ENCODE data around the gene ABHD6. TPM values are rescaled to one million over a fixed set of nuclear protein-coding genes. Genes with fewer than 3 reads are reported as not detected.

ABHD6 gene, protein sequence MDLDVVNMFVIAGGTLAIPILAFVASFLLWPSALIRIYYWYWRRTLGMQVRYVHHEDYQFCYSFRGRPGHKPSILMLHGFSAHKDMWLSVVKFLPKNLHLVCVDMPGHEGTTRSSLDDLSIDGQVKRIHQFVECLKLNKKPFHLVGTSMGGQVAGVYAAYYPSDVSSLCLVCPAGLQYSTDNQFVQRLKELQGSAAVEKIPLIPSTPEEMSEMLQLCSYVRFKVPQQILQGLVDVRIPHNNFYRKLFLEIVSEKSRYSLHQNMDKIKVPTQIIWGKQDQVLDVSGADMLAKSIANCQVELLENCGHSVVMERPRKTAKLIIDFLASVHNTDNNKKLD
- polyA plus RNA-seq (2013): 4.4 TPM

DNA sequence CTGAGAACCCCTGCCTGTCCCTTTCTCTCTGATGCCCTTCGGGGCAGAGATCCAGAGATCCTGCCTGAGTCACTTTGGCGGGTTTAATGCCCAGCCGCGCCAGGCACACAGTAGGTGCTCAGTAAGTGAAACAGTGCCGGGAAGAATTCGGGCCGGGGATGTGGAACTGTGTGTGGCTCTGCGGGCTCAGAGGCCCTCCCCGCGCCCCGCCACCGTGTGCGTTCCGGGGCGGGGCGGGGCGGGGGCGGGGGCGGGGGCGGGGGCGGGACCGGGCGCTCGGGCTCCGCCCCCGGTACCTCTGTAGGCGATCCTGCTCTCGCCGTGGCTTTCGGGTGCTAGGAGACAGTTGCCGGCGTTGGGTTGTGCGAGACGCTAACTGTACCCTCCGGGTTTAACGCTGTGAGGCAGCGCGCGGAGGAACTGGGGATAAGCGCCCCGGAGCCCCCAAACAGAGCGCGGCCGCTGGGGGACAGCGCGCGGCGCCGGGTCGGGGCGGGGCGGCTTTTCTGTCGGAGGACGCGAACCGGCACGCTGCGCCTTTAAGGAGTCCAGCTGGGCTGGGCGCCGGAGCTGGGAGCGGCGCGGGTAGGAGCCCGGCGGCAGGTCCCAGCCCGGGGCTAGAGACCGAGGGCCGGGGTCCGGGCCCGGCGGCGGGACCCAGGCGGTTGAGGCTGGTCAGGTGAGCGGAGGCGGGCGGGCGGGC is at the start of gene ABHD6:
ABHD6 (plus strand) TSS at position 555 of the 703 bp plus-strand sequence. CDS start 18,795 bp downstream, outside the sequence.
- no peaks in the 10 kb centered on the region for H3K9me3 ChIP-seq (ENCODE audit: control extremely low read depth in 1 of 5, control insufficient read depth in 4 of 5, insufficient read depth in 2 of 5, low read depth in 1 of 5, low read length in 4 of 5)
- H3K4me3 ChIP-seq (ENCODE audit: control insufficient read depth in 1 of 7, extremely low read depth in 1 of 7, insufficient read depth in 4 of 7, low read depth in 2 of 7, low read length in 6 of 7): peak within 1 kb of the TSS; percentile 73 to 90 (median 84)
- peaks cover 0 to 24% (median 19%) of the 10 kb centered on the region in 4 experiments for H3K4me1 ChIP-seq (ENCODE audit: control extremely low read depth in 1 of 4, control insufficient read depth in 4 of 4, insufficient read depth in 4 of 4, low read length in 3 of 4)
- H3K27me3 ChIP-seq (replicated peaks in 2 of 5; ENCODE audit: control insufficient read depth in 4 of 5, insufficient read depth in 5 of 5, low read length in 4 of 5): peaks cover 0 to 3% (median 0%) of the 10 kb centered on the region in 5 experiments
- H3K27ac ChIP-seq (ENCODE audit: insufficient read depth in 1 of 2, low read depth in 1 of 2, low read length in 2 of 2, poor library complexity in 1 of 2, severe bottlenecking in 2 of 2): peak within 1 kb of the TSS in 1 of 2 experiments; percentile 69
- POLR2A ChIA-PET: no interaction called here
- 0% methylated on average over 36 of the region's 77 CpGs for WGBS (ENCODE audit: insufficient coverage)
- H3K36me3 ChIP-seq (ENCODE audit: control insufficient read depth in 4 of 4, insufficient read depth in 4 of 4, low read length in 3 of 4): no peaks in the 10 kb centered on the region
- CTCF ChIA-PET: interaction anchor here (0.6 to 2.1 kb wide), 4 partner anchors 26 to 148 kb away, joined by 3 to 7 read pairs (median 3); no protein-coding TSS in a partner anchor
- DNase-seq: peak; percentile 75 to 87 (median 82)

DNA sequence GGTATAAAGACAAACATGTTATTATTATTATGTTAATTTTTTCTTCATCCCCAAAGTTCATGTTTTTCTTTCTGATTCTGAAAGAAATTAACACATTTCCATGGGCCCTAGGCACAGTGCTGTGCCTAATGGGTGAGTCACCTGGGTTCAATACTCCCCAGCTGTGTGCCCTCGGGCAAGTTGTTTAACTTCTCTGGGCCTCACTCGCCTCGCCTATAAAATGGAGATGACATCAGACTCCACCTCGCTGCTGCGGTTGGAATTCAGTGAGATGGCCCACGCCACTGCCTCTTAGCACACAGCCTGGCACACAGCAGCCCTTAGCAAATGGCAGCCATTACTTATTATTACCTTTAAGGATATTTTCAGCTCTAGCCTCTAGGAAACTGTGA is 49.4 kb upstream of the ABHD6 start:
- ChIA-PET POLR2A (interaction anchor here (0.9 kb wide), 1 partner anchor 29 kb away, joined by 6 read pairs; no protein-coding TSS in a partner anchor), CTCF (interaction anchor here (0.6 to 6.9 kb wide), 22 partner anchors 8 to 227 kb away, joined by 3 to 70 read pairs (median 4); partner anchors contain the start of genes HTD2 and RPP14)
- Histone ChIP-seq H3K4me3 (ENCODE audit: control insufficient read depth in 1 of 7, extremely low read depth in 1 of 7, insufficient read depth in 4 of 7, low read depth in 2 of 7, low read length in 6 of 7) (no peak overlapping the region), H3K27me3 (replicated peaks in 2 of 5; ENCODE audit: control insufficient read depth in 4 of 5, insufficient read depth in 5 of 5, low read length in 4 of 5) (no peaks in the 10 kb centered on the region), H3K4me1 (ENCODE audit: control extremely low read depth in 1 of 4, control insufficient read depth in 4 of 4, insufficient read depth in 4 of 4, low read length in 3 of 4) (peaks cover 0 to 4% (median 0%) of the 10 kb centered on the region in 4 experiments), H3K36me3 (ENCODE audit: control insufficient read depth in 4 of 4, insufficient read depth in 4 of 4, low read length in 3 of 4) (no peaks in the 10 kb centered on the region), H3K9me3 (ENCODE audit: control extremely low read depth in 1 of 5, control insufficient read depth in 4 of 5, insufficient read depth in 2 of 5, low read depth in 1 of 5, low read length in 4 of 5) (no peaks in the 10 kb centered on the region), H3K27ac (ENCODE audit: insufficient read depth in 1 of 2, low read depth in 1 of 2, low read length in 2 of 2, poor library complexity in 1 of 2, severe bottlenecking in 2 of 2) (no peak overlapping the region)
- DNase-seq: no peak
- WGBS (ENCODE audit: insufficient coverage): 92% methylated on average over 6 of the region's 6 CpGs

GRCh38 chr3:58188921-58189451 is 48.6 kb upstream of the ABHD6 start:
- no peak overlapping the region for H3K27ac ChIP-seq (ENCODE audit: insufficient read depth in 1 of 2, low read depth in 1 of 2, low read length in 2 of 2, poor library complexity in 1 of 2, severe bottlenecking in 2 of 2)
- CTCF ChIA-PET: interaction anchor here (0.7 to 6.9 kb wide), 18 partner anchors 11 to 227 kb away, joined by 3 to 70 read pairs (median 6); partner anchors contain the start of genes ABHD6, HTD2 and RPP14
- peaks cover 0 to 4% (median 0%) of the 10 kb centered on the region in 4 experiments for H3K4me1 ChIP-seq (ENCODE audit: control extremely low read depth in 1 of 4, control insufficient read depth in 4 of 4, insufficient read depth in 4 of 4, low read length in 3 of 4)
- H3K36me3 ChIP-seq (ENCODE audit: control insufficient read depth in 4 of 4, insufficient read depth in 4 of 4, low read length in 3 of 4): no peaks in the 10 kb centered on the region
- no peak overlapping the region for H3K4me3 ChIP-seq (ENCODE audit: control insufficient read depth in 1 of 7, extremely low read depth in 1 of 7, insufficient read depth in 4 of 7, low read depth in 2 of 7, low read length in 6 of 7)
- POLR2A ChIA-PET: no interaction called here
- DNase-seq: no peak
- H3K27me3 ChIP-seq (replicated peaks in 2 of 5; ENCODE audit: control insufficient read depth in 4 of 5, insufficient read depth in 5 of 5, low read length in 4 of 5): no peaks in the 10 kb centered on the region
- H3K9me3 ChIP-seq (ENCODE audit: control extremely low read depth in 1 of 5, control insufficient read depth in 4 of 5, insufficient read depth in 2 of 5, low read depth in 1 of 5, low read length in 4 of 5): no peaks in the 10 kb centered on the region
- WGBS (ENCODE audit: insufficient coverage): 87% methylated on average over 8 of the region's 10 CpGs

- ChIA-PET CTCF (interaction anchor here (0.6 to 6.2 kb wide), 14 partner anchors 8 to 132 kb away, joined by 3 to 70 read pairs (median 8); partner anchors contain the start of genes HTD2 and RPP14), POLR2A (no interaction called here)
- Histone ChIP-seq H3K4me1 (ENCODE audit: control extremely low read depth in 1 of 4, control insufficient read depth in 4 of 4, insufficient read depth in 4 of 4, low read length in 3 of 4) (peaks cover 0 to 4% (median 0%) of the 10 kb centered on the region in 4 experiments), H3K4me3 (ENCODE audit: control insufficient read depth in 1 of 7, extremely low read depth in 1 of 7, insufficient read depth in 4 of 7, low read depth in 2 of 7, low read length in 6 of 7) (no peak overlapping the region), H3K27ac (ENCODE audit: insufficient read depth in 1 of 2, low read depth in 1 of 2, low read length in 2 of 2, poor library complexity in 1 of 2, severe bottlenecking in 2 of 2) (no peak overlapping the region), H3K9me3 (ENCODE audit: control extremely low read depth in 1 of 5, control insufficient read depth in 4 of 5, insufficient read depth in 2 of 5, low read depth in 1 of 5, low read length in 4 of 5) (no peaks in the 10 kb centered on the region), H3K36me3 (ENCODE audit: control insufficient read depth in 4 of 4, insufficient read depth in 4 of 4, low read length in 3 of 4) (no peaks in the 10 kb centered on the region), H3K27me3 (replicated peaks in 2 of 5; ENCODE audit: control insufficient read depth in 4 of 5, insufficient read depth in 5 of 5, low read length in 4 of 5) (no peaks in the 10 kb centered on the region)
- 96% methylated on average over 4 of the region's 5 CpGs for WGBS (ENCODE audit: insufficient coverage)
- no peak for DNase-seq
These were observed 47.9 kb upstream of the ABHD6 start for GRCh38 chr3:58189691-58190090.

DNA sequence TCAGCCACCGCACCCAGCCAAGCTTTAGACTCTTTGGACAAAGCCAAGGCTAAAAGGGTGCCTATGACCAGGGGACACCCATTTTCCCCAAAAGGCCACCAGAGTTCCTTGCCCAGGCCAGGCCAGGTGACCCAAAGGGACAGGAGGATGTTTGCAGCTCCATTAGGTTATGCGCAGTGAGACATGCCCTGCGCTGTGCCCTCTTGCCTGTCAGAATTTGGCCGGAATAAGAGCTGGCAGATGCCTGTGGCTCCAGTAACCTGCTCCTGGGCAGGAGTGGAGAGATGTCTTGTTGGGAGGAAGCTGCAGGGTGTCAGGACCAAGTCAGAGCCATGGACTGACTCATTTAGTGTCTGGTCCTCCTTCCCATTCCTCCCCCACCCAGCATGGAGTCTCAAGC is 47.3 kb upstream of the ABHD6 start:
- H3K36me3 ChIP-seq (ENCODE audit: control insufficient read depth in 4 of 4, insufficient read depth in 4 of 4, low read length in 3 of 4): no peaks in the 10 kb centered on the region
- H3K4me1 ChIP-seq (ENCODE audit: control extremely low read depth in 1 of 4, control insufficient read depth in 4 of 4, insufficient read depth in 4 of 4, low read length in 3 of 4): peaks cover 0 to 4% (median 0%) of the 10 kb centered on the region in 4 experiments
- H3K4me3 ChIP-seq (ENCODE audit: control insufficient read depth in 1 of 7, extremely low read depth in 1 of 7, insufficient read depth in 4 of 7, low read depth in 2 of 7, low read length in 6 of 7): no peak overlapping the region
- H3K27me3 ChIP-seq (replicated peaks in 2 of 5; ENCODE audit: control insufficient read depth in 4 of 5, insufficient read depth in 5 of 5, low read length in 4 of 5): no peaks in the 10 kb centered on the region
- no peaks in the 10 kb centered on the region for H3K9me3 ChIP-seq (ENCODE audit: control extremely low read depth in 1 of 5, control insufficient read depth in 4 of 5, insufficient read depth in 2 of 5, low read depth in 1 of 5, low read length in 4 of 5)
- WGBS (ENCODE audit: insufficient coverage): 100% methylated on average over 2 of the region's 4 CpGs
- POLR2A ChIA-PET: no interaction called here
- DNase-seq: no peak
- no peak overlapping the region for H3K27ac ChIP-seq (ENCODE audit: insufficient read depth in 1 of 2, low read depth in 1 of 2, low read length in 2 of 2, poor library complexity in 1 of 2, severe bottlenecking in 2 of 2)
- CTCF ChIA-PET: interaction anchor here (0.6 to 6.2 kb wide), 11 partner anchors 9 to 131 kb away, joined by 3 to 70 read pairs (median 22); partner anchors contain the start of genes HTD2 and RPP14

GRCh38 chr3:58190882-58191281 is 46.7 kb upstream of the ABHD6 start:
- ChIA-PET POLR2A (no interaction called here), CTCF (interaction anchor here (0.8 to 6.2 kb wide), 7 partner anchors 10 to 116 kb away, joined by 3 to 70 read pairs (median 41); partner anchors contain the start of genes HTD2 and RPP14)
- Histone ChIP-seq H3K27me3 (replicated peaks in 2 of 5; ENCODE audit: control insufficient read depth in 4 of 5, insufficient read depth in 5 of 5, low read length in 4 of 5) (no peaks in the 10 kb centered on the region), H3K4me3 (ENCODE audit: control insufficient read depth in 1 of 7, extremely low read depth in 1 of 7, insufficient read depth in 4 of 7, low read depth in 2 of 7, low read length in 6 of 7) (no peak overlapping the region), H3K36me3 (ENCODE audit: control insufficient read depth in 4 of 4, insufficient read depth in 4 of 4, low read length in 3 of 4) (no peaks in the 10 kb centered on the region), H3K9me3 (ENCODE audit: control extremely low read depth in 1 of 5, control insufficient read depth in 4 of 5, insufficient read depth in 2 of 5, low read depth in 1 of 5, low read length in 4 of 5) (no peaks in the 10 kb centered on the region), H3K27ac (ENCODE audit: insufficient read depth in 1 of 2, low read depth in 1 of 2, low read length in 2 of 2, poor library complexity in 1 of 2, severe bottlenecking in 2 of 2) (no peak overlapping the region), H3K4me1 (ENCODE audit: control extremely low read depth in 1 of 4, control insufficient read depth in 4 of 4, insufficient read depth in 4 of 4, low read length in 3 of 4) (peaks cover 0 to 4% (median 0%) of the 10 kb centered on the region in 4 experiments)
- no peak for DNase-seq
- 94% methylated on average over 3 of the region's 4 CpGs for WGBS (ENCODE audit: insufficient coverage)
